Measurements from ENCODE around the gene SLC12A4. TPM values are rescaled to one million over a fixed set of nuclear protein-coding genes. Genes with fewer than 3 reads are reported as not detected.
A peak's percentile ranks its signal among the peaks of the same experiment; 100 is the strongest.

The SLC12A4 gene
- total and polyA plus RNA-seq, 2 of the 13 experiments (the other 11 are each of a cell fraction or from before 2014, with no cell fraction given): 65.1 to 84.3 TPM

GRCh38 chr16:67993207-67994039 is 25.0 kb upstream of the SLC12A4 start (continued):
- no peak for TF ChIP-seq CC2D1A (CRISPR knock-in tag; IDR thresholded peaks at IDR 0.05)
- TF ChIP-seq YEATS4 (CRISPR knock-in tag; IDR thresholded peaks at IDR 0.05; ENCODE audit: borderline replicate concordance): peak; percentile 90; the same call in 1 of the 2 replicates
- 0 out of 2 replicates have a peak, but pooled peaks have one; percentile 28 for TF ChIP-seq MIER2 (CRISPR knock-in tag; IDR thresholded peaks at IDR 0.05)
- no peak for TF ChIP-seq DDIT3 (CRISPR knock-in tag; IDR thresholded peaks at IDR 0.05)
- TF ChIP-seq ATF7-NPFF (CRISPR knock-in tag; IDR thresholded peaks at IDR 0.05; ENCODE audit: low read depth): peak; percentile 85
- TF ChIP-seq MAF1 (CRISPR knock-in tag; IDR thresholded peaks at IDR 0.05; ENCODE audit: borderline replicate concordance): peak; percentile 83; the same call in 1 of the 2 replicates
- TF ChIP-seq BHLHE40 (IDR thresholded peaks at IDR 0.05; ENCODE audit: low read length): no peak
- no peak for TF ChIP-seq ZNF280B (CRISPR knock-in tag; IDR thresholded peaks at IDR 0.05; ENCODE audit: borderline replicate concordance)
- TF ChIP-seq SOX6 (IDR thresholded peaks at IDR 0.05): no peak
- peak; percentile 65 for TF ChIP-seq SOX6 (CRISPR knock-in tag; IDR thresholded peaks at IDR 0.05)
- TF ChIP-seq SOX13 (IDR thresholded peaks at IDR 0.05): 0 out of 2 replicates have a peak, but pooled peaks have one; percentile 11
- TF ChIP-seq SOX13 (CRISPR knock-in tag; conservative IDR thresholded peaks at IDR 0.05 in 1 of 2, IDR thresholded peaks at IDR 0.05 in 1 of 2): peak; percentile 43 to 50; a peak in 2 of 4 replicates
- peak; percentile 84 for TF ChIP-seq RXRA (CRISPR knock-in tag; IDR thresholded peaks at IDR 0.05)
- peak; percentile 46; the same call in 1 of the 2 replicates for TF ChIP-seq MIXL1 (CRISPR knock-in tag; IDR thresholded peaks at IDR 0.05)
- TF ChIP-seq ZNF644 (CRISPR knock-in tag; IDR thresholded peaks at IDR 0.05; ENCODE audit: low read depth): no peak
- peak; percentile 79 for TF ChIP-seq TBX2 (CRISPR knock-in tag; IDR thresholded peaks at IDR 0.05; ENCODE audit: borderline replicate concordance)
- peak; percentile 34 for TF ChIP-seq AGO2 (optimal IDR thresholded peaks at IDR 0.05; ENCODE audit: low read depth, low read length)
- TF ChIP-seq SP2 (CRISPR knock-in tag; IDR thresholded peaks at IDR 0.05): no peak
- no peak for TF ChIP-seq JUND (CRISPR knock-in tag; IDR thresholded peaks at IDR 0.05)
- TF ChIP-seq KDM5A (IDR thresholded peaks at IDR 0.05; ENCODE audit: borderline replicate concordance, low read length): no peak
- peak; percentile 57 for TF ChIP-seq POLR2AphosphoS5 (IDR thresholded peaks at IDR 0.05; ENCODE audit: low read depth, low read length)
- TF ChIP-seq PHF21A (CRISPR knock-in tag; IDR thresholded peaks at IDR 0.05): no peak
- TF ChIP-seq SALL1 (CRISPR knock-in tag; IDR thresholded peaks at IDR 0.05): peak; percentile 72; the same call in 1 of the 2 replicates
- TF ChIP-seq MED8 (CRISPR knock-in tag; IDR thresholded peaks at IDR 0.05; ENCODE audit: insufficient replicate concordance): no peak
- no peak for TF ChIP-seq ZNF326 (CRISPR knock-in tag; IDR thresholded peaks at IDR 0.05; ENCODE audit: borderline replicate concordance)
- no peak for TF ChIP-seq SRSF4 (IDR thresholded peaks at IDR 0.05; ENCODE audit: low read depth, low read length, poor library complexity, severe bottlenecking)
- peak; percentile 65; the same call in 1 of the 2 replicates for TF ChIP-seq E2F5 (CRISPR knock-in tag; conservative IDR thresholded peaks at IDR 0.05)
- TF ChIP-seq FLYWCH1 (CRISPR knock-in tag; IDR thresholded peaks at IDR 0.05): no peak
- TF ChIP-seq HMG20B (CRISPR knock-in tag; conservative IDR thresholded peaks at IDR 0.05): peak; percentile 54; the same call in 1 of the 2 replicates
- TF ChIP-seq ZNF20 (CRISPR knock-in tag; IDR thresholded peaks at IDR 0.05): no peak
